GM19351 (cell line): Measurements from ENCODE around the gene ABLIM2.

Experiments
- ATAC-seq: cut with Tn5 transposase; IDR thresholded peaks from one replicate; pipeline ENCODE4 v1.9.1; 2021; ENCODE audit warnings: mild to moderate bottlenecking, moderate library complexity; ENCODE audit not compliant: unreplicated experiment

Gene ABLIM2

GRCh38 chr4:7990807-7991459, 167.7 kb downstream of the ABLIM2 start:
- ATAC-seq: no peak

- no peak for ATAC-seq
Measured at GRCh38 chr4:7989654-7990053, 169.0 kb downstream of the ABLIM2 start.

DNA sequence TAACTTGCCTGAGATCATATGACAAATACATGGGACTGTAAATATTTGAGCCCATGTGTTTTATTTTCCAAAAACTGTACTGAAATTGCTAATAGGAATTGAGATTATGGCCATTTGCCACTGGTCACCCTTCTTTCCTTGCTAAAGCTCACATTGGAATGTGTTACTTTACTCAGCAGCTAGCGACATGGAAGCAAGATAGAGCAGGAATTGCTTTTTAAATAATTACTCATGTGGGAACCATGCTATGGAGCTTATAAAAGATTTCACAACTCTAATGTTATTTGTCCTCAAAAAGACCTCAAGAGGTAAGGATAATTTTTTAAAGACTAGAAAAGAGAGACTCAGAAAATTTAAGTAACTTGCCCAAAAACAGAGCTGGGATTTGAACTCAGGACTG, 170.2 kb downstream of the ABLIM2 start:
- no peak for ATAC-seq

GRCh38 chr4:7987148-7987989, 171.2 kb downstream of the ABLIM2 start:
- ATAC-seq: peak; percentile 89

DNA sequence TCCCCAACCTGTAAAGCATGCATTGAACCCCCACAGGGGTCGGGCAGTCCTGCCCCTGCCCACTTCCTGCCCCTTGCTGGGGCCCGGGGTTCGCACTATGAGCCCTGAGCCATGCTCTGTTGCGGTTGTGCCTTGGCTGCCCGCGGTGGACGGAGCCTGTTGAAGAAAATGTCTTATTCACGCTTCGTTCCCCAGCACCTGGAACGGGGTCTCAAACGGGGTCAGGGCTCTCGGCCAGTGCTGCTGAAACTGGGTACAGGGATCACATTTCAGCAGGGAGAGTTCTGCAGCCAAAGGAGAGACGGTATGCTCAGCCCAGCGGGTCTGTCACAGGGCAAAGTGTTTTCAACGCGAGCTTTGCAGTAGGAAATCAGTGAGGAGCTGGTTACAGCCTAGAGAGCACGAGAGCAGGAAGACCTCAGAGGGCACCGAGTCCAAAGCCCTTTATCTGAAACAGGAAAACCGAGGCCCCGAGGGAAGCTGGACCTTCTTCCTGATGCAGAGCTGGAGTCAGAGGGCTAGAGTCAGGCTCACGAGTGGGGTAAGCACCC, 172.6 kb downstream of the ABLIM2 start:
- ATAC-seq: no peak

DNA sequence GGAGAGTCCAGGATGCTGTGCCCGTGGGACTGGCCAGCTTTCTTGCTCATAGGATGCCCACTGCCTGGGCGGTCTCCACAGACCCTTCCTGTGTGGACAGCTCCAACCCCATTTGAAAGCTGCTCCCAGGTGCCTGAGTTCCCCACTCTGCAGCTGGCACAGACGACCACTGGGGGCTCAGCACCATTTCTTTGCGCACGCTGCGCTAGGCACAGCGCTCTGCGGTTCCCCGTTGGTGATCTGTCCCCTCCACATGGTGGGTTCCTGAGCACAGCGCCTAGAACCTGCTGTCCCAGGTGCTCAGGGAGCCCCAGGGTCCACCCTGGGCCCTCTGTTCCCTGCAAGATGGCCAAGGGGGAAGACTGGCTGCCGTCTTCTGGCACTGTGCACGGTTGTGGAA, 173.5 kb downstream of the ABLIM2 start:
- ATAC-seq: no peak

DNA sequence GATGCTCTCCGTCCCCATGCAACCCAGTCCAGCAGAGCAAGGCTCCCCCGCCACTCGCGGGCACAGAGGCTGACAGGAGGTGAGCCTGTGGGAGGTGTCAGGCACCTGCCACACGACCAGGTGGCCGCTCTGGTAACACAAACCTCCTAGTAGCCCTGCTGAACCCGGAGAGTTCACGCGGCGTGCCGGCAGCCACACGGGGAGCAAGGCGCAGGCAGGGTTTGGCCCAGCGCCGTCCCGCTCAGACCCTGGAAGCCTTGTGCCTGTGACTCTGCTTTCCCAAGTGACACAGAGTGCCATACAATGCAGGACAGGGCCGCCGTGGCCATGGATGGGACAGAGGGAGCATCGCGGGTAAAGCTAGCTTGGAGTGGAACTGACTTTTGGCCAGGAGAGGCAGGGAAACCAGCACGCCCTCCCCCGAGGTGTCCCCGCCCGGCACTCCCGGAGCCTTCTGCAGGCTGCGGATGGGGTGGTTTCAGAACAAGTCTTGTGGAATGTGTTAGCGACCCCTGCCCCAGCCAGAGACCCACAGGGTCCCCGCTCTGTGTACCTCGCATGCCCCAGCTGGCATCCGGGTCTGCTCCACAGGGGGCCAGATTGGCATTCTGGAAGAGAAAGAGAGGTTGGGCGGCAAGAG, 174.2 kb downstream of the ABLIM2 start:
- no peak for ATAC-seq

- no peak for ATAC-seq
Measured at GRCh38 chr4:7983296-7983695, 175.3 kb downstream of the ABLIM2 start.

- no peak for ATAC-seq
Measured at GRCh38 chr4:7981738-7982394, 176.7 kb downstream of the ABLIM2 start.

GRCh38 chr4:7980036-7980435, 178.6 kb downstream of the ABLIM2 start:
- no peak for ATAC-seq

GRCh38 chr4:7979652-7979968, 179.0 kb downstream of the ABLIM2 start:
- ATAC-seq: no peak

GRCh38 chr4:7978907-7979651, 179.5 kb downstream of the ABLIM2 start:
- ATAC-seq: no peak

GRCh38 chr4:7978489-7978888, 180.1 kb downstream of the ABLIM2 start:
- ATAC-seq: no peak

DNA sequence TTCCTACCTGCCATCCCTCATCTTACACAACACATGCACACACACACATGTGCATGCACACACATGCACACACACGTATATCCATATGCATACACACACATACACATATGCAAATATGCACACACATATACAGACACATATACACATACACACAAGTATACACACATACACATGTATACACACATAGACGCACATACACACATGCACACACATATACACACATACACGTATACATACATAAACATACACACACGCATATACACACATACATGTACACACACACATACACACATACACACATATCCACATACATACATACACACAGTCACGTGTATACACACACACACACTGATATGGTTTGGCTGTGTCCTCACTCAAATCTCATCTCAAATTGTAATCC, 182.0 kb downstream of the ABLIM2 start:
- ATAC-seq: no peak

DNA sequence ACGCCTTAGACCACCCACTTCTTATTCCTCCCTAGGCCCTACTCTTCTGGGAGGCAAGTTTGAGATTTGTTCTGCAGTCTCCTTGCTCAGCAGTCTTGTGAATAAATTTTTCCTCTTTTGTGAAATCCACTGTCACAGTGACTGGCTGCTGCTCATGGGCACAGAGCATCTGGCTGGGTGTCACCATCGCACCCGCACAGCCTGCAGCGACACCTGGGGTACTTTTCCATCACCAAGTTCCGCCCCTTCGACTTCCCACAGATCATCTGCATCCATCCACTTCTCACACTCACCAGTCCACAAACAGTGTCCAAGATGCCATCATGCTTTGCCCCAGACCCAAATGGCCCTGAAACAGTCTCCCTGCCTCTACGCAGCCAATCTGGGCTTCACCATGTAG, 182.6 kb downstream of the ABLIM2 start:
- no peak for ATAC-seq

DNA sequence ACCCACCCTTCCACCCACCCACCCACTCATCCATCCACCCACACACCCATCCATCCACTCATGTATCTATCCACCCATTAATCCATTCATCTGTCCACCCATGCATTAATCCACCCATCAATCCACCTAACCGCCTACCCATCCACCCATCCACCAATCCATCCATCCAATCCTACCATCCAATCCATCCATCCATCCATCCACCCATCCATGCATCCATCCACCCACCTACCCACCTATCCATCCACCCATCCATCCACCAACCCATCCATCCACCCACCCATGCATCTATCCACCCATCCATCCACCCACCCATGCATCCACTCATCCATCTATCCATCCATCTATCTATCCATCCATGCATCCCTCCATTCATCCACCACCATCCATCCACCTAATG, 184.2 kb downstream of the ABLIM2 start:
- ATAC-seq: no peak

DNA sequence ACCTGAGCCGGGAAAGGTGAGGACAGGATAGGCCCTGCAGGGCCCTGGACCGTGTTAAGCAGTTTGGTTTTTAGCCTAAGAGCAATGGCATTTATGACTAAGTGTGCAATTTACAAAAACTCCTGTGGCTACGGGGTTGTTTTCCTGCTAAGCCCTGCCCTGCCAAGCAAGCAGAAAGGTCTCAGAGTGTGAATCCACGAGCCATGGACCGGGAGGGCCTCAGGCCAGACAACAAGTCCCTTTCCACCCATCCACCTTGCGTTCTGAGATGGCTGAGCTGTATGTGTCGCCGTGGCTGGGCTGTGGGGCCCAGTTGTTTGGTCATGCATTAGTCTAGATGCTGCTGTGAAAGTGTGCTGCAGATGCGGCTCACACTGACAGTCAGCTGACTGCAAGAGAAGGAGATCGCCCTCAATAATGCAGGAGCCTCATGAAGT, 185.1 kb downstream of the ABLIM2 start:
- ATAC-seq: no peak

DNA sequence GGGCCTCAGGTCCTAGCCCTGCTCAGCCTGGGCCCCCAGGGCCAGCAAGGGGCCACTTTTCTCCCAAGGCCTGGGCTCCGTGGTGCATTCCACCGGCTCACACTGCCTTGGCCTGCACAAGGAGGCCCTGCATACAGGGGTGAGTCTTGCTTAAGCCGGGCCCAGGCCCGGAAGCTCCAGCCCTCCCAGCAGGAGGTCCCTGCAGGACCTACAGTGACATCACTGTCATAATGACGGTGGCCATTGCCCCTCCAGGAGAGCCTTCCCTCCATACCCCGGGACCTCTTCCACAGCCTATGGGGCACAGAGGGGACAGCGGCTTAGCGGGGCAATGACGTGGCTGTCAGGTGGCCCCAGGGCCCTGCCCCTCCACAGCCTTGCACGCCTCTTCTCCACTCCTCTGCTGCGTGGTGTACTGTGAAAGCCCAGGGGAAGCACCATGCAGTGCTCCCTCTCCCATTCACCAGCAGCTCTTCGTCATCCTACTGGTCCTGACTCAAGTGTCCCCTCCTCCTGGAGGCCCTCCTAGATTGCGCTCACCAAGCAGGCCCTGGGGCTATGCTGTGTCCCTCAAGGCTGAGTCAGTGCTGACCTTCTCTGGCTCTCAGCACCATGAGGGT, 186.6 kb downstream of the ABLIM2 start:
- no peak for ATAC-seq

DNA sequence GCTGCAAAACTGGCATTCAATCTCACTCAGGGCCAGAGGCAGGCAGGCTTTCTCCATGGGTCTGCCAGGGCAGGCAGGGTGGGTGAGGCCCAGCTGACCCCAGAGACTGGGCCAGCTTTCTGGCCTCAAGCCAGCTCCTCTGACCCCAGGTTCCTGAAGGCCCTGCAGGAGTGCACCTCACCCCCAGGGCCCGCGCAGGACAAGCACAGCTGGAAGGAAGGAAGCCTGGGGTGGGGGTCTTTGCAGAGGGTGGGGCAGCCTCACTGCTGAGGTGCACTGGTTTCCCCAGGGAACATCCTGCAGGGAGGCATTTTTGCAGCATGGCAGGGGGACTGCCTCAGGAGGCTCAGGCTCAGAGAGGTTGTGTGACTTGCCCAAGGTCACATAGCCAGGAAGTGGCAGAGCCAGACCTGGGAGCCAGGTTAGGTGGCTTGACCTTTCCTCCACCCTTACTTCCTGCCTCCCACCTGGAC, 187.4 kb downstream of the ABLIM2 start:
- no peak for ATAC-seq

DNA sequence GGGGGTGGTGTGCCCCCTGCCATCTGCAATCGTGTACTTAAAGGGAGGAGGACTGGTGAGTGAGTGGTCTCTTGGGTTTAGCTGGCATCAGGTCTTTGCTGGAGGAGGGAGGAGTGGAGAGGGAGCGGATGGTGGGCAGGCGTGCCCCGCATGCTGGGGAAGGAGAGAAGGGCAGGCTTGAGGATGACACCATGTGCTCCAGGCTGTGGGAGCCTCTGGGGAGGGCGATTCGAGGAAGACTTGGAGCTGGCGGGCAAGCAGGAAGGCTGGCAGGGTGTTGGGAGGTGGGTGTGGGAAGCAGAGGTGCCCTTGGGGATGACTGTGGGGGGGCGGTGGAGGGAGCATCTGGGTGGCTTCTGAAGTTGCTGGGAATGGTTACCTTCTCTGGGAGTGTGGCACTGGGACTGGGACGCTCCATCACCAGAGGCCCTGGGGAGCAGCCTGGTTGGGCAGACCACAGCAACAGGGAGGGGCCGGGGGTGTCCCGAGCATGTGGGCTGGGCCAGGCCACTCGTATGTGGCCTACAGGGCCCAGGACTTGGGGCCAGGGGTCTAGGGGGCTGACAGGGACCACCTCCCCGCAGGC, 188.2 kb downstream of the ABLIM2 start:
- peak; percentile 14 for ATAC-seq
